GM12891 (cell line): Measurements from ENCODE around the gene GRIA3.

Experiments used
- POLR2A ChIP-seq: IDR thresholded peaks from 2 replicates; pipeline ENCODE4 v1.6.1; 2011; ENCODE audit warnings: low read depth, low read length, control low read depth
- POLR2AphosphoS5 ChIP-seq: IDR thresholded peaks from 2 replicates; pipeline ENCODE4 v1.6.1; 2011; ENCODE audit warnings: low read depth, low read length, control low read depth
- SPI1 ChIP-seq: IDR thresholded peaks from 2 replicates; pipeline ENCODE4 v1.6.1; 2011; ENCODE audit warnings: low read depth, low read length, control low read depth
- TAF1 ChIP-seq: IDR thresholded peaks from 2 replicates; pipeline ENCODE4 v1.6.1; 2011; ENCODE audit warnings: low read depth, low read length, control low read depth

DNA sequence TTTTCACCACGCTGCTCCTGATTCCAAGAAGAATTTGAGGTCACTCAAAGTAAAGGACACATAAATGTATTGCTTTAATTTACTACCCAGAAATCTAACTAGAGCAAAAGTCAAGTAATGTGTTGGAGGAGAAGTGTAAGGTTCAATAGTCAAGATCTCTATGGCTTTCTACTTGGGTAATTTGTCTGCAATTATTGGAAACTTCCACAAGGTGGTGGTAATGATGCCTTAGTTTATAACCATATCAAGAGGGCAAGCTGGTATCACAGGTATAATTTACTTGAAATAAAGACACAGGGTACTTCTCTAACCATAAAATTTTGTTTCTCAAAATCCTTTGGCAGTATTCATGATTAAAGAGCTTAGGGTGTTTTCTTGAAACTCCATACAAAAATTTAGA is 10.2 kb upstream of the GRIA3 start:
- TF ChIP-seq POLR2A (no peak), POLR2AphosphoS5 (no peak), SPI1 (no peak), TAF1 (no peak)
